CD4-positive, alpha-beta T cell treated with Interleukin-6 at 100 ng/mL for 8 hours (primary cell): ENCODE results near the gene DAG1.

Experiments
- DNase-seq: peaks from one replicate; pipeline ENCODE4 v3.0.0-alpha.2; 2020; ENCODE audit warnings: mixed read lengths, low spot score

The DAG1 gene

DNA sequence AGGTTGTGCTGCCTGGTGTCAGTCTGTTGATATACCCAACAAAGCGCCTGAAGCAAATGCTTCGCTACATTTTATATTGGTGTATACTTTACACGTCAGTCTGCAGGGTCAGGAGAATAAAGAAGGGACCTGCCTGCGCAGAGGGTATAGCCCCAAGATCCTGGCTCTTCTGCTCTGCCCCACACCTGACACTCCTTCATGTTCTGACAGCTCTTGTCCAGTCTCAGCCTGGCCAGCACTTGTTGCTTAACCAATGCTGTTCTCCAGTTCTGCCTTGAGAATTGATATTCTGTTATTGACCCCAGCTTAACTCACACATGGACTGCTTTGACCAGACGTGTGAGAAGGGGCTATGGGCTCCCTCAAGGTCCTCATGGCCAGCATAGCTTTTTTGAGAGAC lies 48.4 kb downstream of the DAG1 start:
- no peak for DNase-seq

DNA sequence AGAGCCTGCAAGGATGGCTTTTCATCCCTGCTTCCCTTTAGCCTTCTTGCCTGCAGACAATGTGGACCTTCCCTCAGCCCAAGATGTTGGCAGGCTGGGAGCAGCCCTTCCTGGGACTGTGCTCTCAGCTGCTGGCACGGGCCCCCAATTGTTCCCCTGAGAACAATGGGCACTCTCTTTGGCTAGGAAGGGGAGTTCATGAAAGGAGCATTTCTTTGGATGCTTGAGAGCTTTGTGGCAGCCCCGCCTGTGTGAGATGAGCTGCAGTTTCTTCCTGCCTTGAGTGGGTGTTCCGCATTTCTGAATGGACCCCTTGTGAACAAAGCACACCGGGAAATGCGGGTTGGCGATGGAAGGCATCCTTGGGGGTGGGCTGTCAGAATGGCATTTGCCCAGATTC lies 49.2 kb downstream of the DAG1 start:
- no peak for DNase-seq

DNA sequence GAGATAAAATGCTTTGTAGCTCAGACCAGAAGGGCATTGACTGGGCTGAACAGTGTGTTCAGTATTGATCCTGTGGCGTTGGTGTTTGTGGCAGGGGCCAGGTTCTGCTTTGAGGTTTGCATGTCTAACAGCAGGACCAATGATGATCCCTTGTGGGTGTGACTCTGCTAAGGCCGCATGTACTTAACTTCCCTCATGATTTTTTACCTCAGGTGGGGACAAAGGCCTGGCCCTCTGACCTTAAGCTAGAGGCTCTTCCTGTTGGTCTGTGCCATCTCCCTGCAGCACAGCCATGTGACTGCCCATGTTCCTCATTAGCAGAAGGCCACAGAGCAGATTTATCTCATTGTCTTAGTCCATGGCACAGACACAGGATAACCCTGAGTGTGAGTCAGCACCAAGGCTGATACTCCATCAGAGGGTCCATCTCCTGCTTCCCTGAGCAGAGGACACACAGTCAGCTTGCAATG lies 49.9 kb downstream of the DAG1 start:
- no peak for DNase-seq

DNA sequence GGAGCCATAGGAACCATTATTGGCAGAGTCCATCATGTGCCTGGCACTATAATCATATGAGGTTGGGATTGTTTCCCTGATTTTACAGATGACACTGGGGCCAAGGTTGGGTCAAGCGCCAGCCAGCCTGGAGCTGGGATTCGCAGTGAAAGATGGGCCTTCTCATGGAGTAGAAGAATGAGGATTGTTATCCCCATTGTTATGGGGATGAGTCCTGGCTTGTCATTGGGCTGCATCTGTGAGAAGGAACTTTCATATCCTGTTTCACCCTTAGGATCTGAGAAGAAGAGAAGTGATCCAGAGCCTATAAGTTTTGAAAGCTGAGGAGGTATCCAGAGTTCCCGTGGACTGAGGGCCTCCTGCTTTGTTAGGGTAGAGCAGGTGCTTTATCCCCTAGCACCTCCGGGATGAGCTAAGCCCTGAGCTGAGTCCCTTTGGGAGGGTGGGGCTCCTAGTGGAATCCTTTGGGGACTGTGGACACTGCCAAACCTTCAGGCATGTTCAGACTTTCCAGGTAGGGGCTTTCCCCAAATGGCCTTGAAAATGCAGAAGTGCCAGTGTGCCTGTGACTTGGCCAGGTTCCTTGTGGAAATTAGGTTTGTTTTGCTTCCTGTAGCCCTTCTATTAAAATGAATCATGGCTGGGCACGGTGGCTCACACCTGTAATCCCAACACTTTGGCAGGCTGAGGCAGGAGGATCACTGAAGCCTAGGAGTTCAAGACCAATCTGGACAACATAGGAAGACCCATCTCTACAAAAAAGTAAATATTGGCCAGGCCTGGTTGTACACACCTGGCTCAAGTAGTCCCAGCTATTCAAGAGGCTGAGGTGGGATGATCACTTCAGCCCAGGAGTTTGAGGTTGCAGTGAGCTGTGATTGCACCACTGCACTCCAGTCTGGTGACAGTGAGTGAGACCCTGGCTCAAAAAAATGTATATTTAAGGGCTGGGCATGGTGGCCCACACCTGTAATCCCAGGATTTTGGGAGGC lies 54.0 kb downstream of the DAG1 start:
- no peak for DNase-seq

DNA sequence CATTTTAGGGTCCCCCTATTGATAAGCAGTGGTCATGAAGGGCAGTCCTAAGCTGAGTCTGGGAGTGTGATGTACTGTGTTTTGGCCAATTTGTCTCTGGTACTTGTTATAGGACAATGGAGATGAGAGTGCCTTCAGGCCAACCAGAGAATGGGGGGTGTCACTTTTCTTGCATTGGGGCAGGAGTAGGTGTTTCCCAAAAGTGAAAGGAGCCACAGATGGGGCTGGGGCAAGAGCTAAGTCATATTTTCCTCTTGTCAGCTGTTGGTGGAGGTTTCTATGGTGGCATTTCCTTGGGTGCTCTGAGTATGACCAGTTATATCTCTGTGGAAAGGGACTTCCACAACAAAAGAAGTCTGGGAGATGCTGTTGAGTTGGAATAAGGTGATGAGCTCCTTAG lies 59.5 kb downstream of the DAG1 start:
- no peak for DNase-seq

DNA sequence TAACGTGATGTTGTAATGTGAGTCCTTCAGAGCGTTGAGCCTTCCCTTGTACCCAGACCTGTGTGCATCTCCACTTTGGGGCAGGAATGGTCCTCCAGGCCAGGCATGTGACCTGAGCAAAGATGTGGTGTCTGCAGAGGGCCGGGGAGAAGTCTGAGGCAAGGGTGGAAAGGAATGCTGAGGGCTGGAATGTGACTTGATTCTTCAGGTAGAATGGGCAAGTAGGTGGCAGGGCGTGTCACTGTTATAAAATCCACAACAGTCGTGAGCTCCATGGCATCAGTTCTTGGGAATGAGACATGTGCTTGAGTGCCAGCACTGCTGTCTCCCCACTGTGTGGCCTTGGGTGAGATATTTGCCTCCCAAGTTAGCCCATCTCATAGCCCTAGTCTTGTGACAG lies 60.2 kb downstream of the DAG1 start:
- DNase-seq: no peak

DNA sequence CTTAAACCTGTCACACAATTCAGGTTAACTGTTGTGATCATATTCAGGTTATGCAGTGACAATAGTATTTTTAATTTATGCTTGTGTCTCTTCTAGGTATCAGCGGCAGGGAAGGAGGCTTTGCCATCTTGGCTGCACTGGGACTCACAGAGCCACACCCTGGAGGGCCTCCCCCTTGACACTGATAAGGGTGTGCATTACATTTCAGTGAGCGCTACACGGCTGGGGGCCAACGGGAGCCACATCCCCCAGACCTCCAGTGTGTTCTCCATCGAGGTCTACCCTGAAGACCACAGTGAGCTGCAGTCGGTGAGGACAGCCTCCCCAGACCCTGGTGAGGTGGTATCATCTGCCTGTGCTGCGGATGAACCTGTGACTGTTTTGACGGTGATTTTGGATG lies 60.6 kb downstream of the DAG1 start:
- no peak for DNase-seq

DNA sequence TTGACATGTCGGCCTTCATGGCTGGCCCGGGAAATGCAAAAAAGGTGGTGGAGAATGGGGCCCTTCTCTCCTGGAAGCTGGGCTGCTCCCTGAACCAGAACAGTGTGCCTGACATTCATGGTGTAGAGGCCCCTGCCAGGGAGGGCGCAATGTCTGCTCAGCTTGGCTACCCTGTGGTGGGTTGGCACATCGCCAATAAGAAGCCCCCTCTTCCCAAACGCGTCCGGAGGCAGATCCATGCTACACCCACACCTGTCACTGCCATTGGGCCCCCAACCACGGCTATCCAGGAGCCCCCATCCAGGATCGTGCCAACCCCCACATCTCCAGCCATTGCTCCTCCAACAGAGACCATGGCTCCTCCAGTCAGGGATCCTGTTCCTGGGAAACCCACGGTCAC lies 61.2 kb downstream of the DAG1 start:
- no peak for DNase-seq

DNA sequence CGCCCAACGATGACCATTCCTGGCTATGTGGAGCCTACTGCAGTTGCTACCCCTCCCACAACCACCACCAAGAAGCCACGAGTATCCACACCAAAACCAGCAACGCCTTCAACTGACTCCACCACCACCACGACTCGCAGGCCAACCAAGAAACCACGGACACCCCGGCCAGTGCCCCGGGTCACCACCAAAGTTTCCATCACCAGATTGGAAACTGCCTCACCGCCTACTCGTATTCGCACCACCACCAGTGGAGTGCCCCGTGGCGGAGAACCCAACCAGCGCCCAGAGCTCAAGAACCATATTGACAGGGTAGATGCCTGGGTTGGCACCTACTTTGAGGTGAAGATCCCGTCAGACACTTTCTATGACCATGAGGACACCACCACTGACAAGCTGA lies 61.6 kb downstream of the DAG1 start:
- no peak for DNase-seq

DNA sequence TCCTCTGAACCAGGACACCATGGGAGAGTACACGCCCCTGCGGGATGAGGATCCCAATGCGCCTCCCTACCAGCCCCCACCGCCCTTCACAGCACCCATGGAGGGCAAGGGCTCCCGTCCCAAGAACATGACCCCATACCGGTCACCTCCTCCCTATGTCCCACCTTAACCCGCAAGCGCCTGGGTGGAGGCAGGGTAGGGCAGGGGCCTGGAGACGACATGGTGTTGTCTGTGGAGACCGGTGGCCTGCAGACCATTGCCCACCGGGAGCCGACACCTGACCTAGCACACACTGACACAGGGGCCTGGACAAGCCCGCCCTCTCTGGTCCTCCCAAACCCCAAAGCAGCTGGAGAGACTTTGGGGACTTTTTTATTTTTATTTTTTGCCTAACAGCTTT lies 63.0 kb downstream of the DAG1 start:
- no peak for DNase-seq

DNA sequence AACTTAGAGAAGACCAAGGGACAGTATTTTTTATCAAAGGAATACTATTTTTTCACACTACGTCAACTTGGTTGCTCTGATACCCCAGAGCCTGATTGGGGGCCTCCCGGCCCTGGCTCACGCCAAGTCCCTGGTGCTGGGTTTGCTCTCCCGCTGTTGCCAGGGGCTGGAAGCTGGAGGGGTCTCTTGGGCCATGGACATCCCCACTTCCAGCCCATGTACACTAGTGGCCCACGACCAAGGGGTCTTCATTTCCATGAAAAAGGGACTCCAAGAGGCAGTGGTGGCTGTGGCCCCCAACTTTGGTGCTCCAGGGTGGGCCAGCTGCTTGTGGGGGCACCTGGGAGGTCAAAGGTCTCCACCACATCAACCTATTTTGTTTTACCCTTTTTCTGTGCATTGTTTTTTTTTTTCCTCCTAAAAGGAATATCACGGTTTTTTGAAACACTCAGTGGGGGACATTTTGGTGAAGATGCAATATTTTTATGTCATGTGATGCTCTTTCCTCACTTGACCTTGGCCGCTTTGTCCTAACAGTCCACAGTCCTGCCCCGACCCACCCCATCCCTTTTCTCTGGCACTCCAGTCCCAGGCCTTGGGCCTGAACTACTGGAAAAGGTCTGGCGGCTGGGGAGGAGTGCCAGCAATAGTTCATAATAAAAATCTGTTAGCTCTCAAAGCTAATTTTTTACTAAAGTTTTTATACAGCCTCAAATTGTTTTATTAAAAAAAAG lies 63.9 kb downstream of the DAG1 start:
- DNase-seq: no peak

DNA sequence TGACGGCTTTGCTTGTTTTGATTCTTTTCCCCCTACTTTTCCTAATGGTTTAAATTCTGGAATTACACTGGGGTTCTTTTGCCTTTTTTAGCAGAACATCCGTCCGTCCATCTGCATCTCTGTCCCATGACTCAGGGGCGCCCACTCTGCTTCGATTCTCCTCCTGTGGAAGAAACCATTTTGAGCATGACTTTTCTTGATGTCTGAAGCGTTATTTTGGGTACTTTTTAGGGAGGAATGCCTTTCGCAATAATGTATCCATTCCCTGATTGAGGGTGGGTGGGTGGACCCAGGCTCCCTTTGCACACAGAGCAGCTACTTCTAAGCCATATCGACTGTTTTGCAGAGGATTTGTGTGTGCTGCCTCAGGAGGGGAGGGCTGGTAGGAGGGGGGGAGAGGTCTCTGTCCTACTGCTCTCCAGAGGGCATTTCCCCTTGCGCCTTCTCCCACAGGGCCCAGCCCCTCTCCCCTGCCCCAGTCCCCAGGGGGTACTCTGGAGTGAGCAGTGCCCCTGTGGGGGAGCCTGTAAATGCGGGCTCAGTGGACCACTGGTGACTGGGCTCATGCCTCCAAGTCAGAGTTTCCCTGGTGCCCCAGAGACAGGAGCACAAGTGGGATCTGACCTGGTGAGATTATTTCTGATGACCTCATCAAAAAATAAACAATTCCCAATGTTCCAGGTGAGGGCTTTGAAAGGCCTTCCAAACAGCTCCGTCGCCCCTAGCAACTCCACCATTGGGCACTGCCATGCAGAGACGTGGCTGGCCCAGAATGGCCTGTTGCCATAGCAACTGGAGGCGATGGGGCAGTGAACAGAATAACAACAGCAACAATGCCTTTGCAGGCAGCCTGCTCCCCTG lies 64.7 kb downstream of the DAG1 start:
- DNase-seq: no peak

DNA sequence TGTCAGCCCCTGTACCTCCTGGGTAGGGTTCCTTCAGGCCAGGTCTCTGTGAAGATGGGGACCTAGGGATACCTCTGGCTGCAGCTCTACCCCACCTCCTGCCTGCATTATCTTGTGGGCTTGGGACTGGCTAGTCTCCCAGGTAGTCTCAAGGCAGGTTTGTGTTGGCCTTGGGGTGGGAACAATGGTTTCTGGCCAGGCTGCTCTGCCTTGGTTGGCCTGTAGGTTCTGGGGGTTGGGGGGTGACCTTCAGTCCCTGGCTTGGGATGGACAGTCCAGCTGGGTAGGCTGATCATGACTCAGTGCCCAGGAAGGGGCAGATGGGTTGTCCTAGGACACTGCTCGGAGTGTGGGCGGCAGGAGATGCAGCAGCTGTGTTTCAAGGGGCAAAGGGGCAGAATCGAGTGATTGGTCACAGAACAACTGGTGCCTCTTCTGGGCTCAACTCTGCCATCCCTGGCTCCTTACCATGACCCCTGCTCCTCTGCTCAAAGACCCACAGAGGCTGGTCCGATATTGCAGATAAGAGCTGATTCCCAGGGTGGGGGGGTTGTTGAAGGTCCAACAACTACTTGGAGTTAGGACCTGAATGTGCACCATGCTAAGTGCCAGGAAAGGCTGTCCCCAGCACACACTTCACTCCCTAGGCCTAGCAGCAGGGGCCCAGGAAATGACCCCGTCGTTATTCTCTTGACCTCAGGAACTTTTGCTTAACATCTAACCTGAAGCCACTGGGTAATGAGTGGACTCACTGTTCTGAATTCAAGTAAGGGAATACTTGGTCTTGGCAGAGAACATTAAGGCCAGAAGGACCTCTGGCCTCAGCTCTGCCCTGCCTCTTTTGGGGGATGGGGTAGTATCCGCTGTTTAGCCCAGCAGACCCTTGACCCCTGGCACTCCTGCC lies 66.2 kb downstream of the DAG1 start:
- no peak for DNase-seq

DNA sequence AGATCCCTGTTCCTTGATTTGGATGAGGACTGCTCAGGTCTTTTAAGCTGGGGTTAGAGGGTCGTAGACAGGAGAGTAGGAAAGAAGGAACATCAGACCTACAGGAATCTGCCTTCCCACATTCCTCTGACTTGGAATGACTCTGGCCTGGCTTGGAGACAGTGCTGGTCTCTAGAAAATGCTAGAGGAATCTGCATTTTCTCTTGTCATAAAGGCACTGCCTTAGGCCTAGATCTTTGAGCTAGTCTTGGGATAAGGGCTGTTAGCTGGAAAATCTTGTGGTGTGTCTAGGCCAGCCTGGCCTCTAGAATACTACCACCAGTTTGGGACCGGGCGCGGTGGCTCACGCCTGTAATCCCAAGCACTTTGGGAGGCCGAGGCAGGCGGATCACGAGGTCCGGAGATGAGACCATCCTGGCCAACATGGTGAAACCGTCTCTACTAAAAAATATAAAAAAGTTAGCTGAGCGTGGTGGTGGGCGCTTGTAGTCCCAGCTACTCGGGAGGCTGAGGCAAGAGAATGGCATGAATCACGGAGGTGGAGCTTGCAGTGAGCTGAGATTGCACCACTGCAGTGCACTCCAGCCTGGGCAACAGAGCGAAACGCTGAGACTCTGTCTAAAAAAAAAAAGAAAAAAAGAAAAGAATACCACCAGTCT lies 66.9 kb downstream of the DAG1 start:
- no peak for DNase-seq

DNA sequence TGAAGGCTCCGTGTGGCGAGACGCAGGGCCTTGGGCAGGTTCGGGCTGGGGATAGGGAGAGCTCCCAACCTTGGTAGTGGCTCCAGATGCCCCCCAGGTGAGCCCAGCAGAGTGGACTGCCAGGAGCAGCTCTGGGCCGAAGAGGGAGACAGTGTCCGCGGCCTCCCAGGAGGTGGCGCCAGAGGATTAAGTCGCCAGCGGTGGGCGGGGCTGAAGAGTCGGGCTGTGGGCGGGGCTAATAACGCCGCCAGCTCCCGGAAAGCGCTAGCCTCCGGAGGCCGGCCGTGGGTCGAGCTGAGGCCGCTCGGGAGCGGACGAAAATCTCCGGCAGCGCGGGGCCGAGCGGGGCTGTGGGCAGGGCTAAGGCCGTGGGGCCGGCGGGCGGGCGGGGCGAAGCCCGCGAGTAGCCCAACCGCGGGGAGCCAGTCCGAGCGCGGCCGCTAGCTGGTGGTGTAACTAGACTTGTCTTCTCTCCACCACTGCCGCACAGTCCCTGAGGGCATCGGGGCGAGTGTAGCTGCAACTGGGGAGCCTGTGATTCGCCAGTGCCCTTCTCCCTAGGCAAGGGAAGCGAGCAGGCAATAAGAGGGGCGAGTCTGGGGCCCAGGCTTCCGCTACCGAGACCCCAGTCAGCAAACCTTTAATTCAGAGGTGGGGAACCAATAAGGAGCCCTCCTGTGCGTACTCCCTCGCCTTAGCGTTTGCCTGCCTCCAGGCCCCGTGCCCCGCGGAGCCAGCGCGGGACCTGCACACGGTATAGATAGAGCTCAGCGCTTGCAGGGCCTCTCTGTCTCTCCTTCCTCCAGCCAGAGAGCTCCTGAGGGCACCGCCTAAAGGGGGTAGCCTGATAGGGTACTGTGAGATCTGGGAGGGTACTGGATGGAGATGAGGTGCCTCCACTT lies 69.8 kb downstream of the DAG1 start:
- DNase-seq: peak; percentile 84

DNA sequence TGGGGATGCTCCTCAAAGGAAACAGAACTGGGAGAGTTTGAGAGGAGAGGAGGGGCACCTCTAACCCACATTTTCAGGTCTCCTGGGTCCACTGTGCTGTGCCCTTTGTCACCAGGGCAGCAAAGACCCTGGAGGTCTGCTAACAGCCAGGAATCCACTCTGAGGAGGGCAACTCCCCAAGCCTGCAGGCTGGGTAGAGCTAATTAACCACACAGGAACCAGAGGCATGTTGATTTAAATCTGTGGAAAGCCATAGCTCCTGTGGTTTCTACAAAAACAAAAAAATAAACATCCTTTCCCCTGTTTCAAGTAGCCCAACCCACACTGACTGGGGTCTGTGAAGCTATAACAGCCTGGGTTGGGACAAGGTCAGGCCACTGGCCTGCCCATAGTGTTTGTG lies 82.0 kb downstream of the DAG1 start:
- DNase-seq: no peak

DNA sequence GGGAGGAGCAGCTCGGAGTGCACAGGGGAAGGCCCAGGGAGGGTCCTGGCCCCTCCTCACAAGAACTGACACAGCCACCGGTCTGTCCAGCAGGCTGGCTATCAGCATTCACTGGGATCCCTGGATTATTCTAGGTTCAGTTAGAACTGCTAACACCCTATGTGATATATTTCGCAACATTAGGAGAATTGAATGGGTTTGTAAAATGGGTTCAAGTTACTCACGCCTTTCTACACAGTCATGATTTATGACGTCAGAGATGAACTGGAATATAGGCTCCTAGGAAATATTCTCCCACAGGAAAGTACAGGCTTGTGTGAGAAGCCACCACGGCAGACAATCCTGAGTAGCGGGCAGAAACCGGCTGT lies 83.2 kb downstream of the DAG1 start:
- no peak for DNase-seq

DNA sequence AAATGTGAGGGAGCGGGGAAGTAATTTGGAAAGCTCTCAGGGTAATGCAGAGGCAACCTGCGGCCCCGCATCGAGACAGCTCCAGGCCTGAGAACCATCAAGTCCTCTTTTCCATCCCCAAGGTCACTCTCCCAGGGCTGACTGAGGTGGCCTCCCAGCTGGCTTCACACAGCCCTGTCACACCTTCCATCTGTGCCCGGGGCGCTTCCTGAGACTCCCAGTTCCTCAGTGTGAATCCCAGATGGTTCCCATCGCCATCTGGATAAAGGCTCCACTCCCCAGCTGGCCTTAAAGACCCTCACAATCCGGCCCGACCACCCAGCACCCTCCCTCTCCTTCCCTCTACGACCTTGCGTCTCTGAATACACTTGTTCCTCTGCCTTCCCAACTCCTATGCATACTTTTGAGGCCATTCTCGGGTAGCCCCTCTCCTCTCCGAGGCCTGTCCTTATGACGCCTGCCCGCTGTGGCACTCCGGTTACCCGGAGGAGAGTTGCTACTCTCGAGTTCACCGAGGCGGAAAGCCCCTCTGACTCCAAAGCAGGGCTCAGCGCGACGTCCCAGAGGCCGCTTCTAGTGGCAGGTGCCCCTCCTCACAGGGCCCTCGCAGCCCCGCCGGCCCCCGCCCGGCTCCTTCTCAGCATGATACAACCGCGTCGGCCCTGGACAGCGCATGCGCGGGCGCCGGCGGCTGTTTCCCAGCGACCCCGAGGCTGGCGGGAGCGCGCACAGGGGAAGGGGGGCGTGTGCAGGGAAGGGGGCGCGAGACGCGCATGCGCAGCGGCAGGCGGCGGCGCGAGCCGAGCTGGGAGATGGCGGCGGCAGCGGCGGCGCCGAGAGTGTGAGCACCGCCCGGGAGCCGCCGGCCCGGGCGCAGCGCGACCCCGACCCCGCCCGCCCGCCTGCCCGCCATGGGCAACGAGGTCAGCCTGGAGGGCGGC lies 83.9 kb downstream of the DAG1 start, which contains the start of gene BSN:
Gene BSN (plus strand): TSS at position 786 of the 941 bp plus-strand sequence. CDS start 126 bp downstream, at position 912.
- DNase-seq: peak; percentile 83
